ENCODE measurements around the gene YJU2.
"Not testable (repeated sequence)": the region's sequence is repeated elsewhere in the genome, so short reads cannot be mapped to it uniquely, and the experiment has no call there.

YJU2 gene

DNA sequence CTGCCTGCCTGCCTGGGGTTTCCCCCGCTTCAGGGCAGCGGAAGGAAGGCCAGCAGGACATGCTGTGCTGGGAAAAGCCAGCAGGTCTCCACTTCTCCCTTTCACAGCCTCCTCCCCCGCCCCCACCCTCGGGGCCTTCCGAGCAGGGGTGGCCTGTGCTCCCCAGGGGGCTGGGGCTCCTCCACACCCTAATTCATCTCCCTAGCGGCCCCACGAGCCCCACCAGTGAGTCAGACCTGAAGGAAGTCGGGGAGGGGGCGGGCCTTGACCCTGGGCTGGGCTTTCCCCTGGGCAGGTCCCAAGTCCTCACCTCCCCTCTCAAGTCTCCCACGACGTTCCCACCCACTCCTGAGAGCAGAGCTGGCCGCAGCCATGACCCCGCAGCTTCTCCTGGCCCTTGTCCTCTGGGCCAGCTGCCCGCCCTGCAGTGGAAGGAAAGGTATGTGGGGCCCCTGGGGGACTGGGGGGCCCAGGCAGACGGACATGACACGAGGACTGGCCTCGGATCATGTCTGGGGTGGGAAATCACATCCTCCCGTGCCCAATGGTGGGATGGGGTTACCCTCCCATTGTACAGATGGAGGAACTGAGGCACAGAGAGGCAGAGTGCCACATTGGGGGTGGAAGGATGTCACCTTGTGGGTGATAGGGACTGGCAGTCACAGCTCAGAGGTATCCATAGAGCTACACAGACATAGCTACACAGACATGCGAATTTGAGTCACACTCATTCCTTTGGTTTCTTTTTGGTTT, 17.5 kb upstream of the YJU2 start, which contains the start of gene EBI3:
EBI3 (plus strand) TSS at position 345 of the 753 bp plus-strand sequence; CDS start at position 373, 28 bp downstream.
- DNase-seq, result peak; percentile 94

GRCh38 chr19:4230237-4230636, 16.6 kb upstream of the YJU2 start:
- DNase-seq, result not testable (repeated sequence)

DNA sequence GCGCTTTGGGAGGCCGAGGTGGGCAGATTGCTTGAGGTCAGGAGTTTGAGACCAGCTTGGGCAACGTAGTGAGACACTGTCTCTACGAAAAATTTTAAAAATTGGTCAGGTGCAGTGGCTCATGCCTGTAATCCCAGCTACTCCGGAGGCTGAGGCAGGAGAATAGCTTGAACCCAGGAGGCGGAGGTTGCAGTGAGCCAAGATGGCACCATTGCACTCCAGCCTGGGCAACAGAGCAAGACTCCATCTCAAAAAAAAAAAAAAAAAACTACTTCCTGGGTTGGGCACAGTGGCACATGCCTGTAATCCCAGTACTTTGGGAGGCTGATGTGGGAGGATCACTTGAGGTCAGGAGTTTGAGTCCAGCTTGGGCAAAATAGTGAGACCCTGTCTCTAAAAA, 15.4 kb upstream of the YJU2 start:
- DNase-seq, result not testable (repeated sequence)

- not testable (repeated sequence) for DNase-seq
Observed at GRCh38 chr19:4232139-4232538, 14.7 kb upstream of the YJU2 start.

GRCh38 chr19:4232614-4233281, 14.1 kb upstream of the YJU2 start:
- DNase-seq, result no peak

- DNase-seq, result peak; percentile 67
Observed at GRCh38 chr19:4233282-4233853, 13.5 kb upstream of the YJU2 start.

- no peak for DNase-seq
Observed at GRCh38 chr19:4234142-4234861, 12.6 kb upstream of the YJU2 start.

GRCh38 chr19:4234862-4235201, 12.0 kb upstream of the YJU2 start:
- DNase-seq, result no peak

DNA sequence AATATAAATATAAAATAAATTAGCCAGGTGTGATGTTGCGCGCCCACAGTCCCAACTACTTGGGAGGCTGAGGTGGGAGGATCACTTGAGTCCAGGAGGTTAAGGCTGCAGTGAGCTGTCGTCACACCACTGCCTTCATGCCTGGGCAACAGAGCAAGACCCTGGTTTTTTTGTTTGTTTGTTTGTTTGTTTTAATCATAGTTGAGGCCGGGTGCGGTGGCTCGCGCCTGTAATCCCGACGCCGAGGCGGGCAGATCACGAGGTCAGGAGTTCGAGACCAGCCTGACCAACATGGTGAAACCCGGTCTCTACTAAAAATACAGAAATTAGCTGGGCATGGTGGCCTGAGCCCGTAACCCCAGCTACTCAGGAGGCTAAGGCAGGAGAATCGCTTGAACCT, 9.4 kb upstream of the YJU2 start:
- not testable (repeated sequence) for DNase-seq

DNA sequence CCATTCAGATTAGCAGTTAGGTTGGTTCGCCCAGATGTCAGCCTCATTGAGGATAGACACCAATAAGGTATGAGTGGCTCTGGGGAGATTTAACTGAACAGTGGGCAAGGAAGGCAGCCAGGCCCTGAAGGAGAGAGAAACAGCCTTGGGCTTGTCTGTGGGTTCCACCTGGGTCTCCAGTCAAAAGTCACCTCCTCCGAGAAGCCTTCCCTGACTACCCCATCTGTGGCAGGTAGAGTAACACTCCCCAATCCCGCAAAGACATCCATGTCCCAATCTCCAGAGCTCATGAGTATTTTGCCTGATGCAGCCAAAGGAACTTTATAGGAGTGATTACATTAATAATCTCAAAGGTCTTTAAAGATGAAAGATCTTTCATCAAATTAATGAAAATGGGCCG, 8.0 kb upstream of the YJU2 start:
- DNase-seq, result no peak

- peak; percentile 65 for DNase-seq
Observed at GRCh38 chr19:4241824-4242430, 5.0 kb upstream of the YJU2 start.

DNA sequence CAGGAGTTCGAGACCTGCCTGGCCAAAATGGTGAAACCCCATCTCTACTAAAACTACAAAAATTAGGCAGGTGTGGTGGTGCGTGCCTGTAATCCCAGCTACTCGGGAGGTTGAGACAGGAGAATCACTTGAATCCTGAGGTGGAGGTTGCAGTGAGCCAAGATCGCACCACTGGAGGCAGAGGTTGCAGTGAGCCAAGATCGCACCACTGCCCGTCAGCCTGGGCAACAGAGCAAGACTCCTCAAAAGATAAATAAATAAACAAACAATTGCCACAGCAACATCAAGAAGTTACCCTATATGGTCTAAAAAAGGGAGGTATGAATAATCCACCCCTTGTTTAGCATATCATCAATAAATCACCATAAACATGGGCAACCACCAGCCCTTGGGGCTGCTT, 942 bp upstream of the YJU2 start:
- DNase-seq, result not testable (repeated sequence)

- no peak for DNase-seq
Observed at GRCh38 chr19:4256563-4256962, 9.7 kb downstream of the YJU2 start.

DNA sequence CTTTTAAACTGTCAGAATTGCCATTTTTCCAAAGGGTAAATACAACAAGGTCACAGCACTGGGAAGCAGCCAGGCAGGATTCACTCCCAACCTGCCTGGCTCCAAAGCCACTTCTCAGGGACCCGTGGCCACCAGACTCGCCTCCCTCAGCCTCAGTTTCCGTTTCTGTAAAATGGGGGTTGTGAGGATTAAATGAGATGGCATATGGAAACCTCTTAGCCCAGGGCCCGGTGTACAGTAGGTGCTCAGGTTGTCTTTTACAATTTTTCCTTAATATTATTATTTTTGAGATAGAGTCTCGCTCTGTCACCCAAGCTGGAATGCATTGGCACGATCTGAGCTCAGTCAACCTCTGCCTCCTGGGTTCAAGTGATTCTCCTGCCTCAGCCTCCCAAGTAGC, 10.1 kb downstream of the YJU2 start:
- no peak for DNase-seq

- DNase-seq, result no peak
Observed at GRCh38 chr19:4258181-4258580, 11.3 kb downstream of the YJU2 start.

DNA sequence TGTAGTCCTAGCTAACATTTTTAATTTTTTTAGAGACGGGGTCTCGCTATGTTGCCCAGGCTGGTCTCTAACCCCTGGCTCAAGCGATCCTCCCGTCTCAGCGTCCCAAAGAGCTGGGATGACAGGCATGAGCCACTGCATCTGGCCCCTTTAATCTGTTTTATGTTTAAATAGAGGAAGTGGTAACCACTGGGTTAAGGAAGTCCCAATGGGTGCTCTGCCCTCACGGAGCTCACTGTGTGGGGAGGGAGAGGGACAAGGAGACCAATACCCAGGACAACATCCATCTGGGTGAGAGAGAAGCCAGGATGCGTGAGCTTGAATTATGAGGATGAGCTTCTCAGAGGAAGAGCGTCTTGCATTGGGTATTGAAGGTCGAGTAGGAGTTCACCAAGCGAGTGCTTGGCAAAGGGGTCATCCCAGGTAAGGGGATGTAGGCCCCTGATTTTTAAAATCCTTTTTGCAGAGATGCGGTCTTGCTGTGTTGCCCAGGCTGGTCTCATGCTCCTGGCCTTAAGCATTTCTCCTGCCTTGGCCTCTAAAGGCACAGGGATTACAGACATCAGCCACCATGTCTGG, 13.8 kb downstream of the YJU2 start:
- DNase-seq, result peak; percentile 38

DNA sequence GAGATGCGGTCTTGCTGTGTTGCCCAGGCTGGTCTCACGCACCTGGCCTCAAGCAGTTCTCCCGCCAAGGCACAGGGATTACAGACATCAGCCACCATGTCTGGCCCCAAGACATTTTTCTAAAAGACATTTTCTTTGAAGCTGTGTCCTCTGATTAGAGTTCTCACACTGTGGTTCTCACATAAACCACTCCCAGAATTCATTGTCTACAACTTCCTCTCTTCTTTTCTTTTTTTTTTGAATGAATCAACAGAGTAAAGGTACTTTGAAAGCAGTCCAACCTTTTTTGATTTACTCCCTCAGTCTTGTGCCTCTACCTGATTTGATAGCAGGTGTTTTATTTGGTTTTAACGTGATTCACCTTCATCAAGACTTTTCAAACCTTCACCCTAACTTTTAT, 17.9 kb downstream of the YJU2 start:
- DNase-seq, result no peak

DNA sequence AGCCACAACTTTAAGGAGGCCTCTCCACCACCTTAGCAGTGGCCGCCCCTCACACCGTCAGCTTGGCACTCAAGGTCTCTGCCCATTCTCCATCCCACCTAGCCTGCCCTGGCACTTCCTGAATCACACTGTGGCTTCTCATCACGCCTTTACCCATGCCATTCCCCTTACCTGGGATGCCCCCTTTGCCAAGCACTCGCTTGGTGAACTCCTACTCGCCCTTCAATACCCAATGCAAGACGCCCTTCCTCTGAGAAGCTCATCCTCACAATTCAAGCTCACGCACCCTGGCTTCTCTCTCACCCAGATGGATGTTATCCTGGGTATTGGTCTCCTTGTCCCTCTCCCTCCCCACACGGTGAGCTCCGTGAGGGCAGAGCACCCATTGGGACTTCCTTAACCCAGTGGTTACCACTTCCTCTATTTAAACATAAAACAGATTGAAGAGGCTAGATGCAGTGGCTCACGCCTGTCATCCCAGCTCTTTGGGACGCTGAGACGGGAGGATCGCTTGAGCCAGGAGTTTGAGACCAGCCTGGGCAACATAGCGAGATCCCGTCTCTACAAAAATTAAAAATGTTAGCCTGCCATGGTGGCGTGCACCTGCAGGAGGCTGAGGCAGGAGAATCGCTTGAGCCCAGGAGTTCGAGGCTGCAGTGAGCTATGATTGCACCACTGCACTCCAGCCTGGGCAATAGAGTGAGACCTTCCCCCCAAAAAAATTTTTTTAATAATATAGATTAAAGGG, 19.5 kb downstream of the YJU2 start:
- peak; percentile 17 for DNase-seq

DNA sequence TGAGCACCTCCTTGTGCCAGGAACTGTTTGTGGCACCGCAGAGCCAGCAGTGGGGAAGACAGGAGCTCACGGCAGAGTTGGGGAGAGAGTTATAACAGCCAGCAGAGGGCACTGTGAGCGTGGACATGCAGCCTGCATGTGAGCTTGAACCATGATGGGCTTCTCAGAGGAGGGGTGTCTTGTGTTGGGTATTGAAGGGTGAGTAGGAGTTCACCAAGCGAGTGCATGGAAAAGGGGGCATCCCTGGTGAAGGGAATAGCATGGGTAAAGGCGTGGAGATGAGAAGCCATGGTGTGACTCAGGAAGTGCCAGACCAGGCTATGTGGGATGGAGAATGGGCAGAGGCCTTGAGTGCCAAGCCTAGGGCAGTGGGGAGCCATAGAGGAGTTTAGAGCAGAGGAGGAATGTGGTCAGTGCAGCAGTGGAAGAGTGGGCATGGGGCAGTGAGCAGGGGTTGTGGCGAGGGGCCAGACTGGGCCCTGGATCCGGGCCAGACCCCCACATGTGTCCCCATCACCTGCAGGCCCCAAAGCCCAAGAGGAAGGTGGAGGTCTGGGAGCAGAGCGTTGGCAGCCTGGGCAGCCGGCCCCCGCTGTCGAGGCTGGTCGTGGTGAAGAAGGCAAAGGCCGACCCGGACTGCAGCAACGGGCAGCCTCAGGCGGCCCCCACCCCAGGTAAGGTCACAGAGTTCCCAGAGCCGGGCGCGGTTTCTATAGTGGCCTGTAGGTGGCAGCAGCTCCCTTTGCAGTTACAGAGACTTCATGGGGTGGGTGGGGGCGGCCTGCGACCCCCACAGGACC, 20.4 kb downstream of the YJU2 start:
- peak; percentile 62 for DNase-seq

GRCh38 chr19:4267901-4268815, 21.3 kb downstream of the YJU2 start:
- DNase-seq, result no peak
